ENCODE measurements around the gene ADAM22.
"Not testable (repeated sequence)": the region's sequence is repeated elsewhere in the genome, so short reads cannot be mapped to it uniquely, and the experiment has no call there.

The ADAM22 gene, protein sequence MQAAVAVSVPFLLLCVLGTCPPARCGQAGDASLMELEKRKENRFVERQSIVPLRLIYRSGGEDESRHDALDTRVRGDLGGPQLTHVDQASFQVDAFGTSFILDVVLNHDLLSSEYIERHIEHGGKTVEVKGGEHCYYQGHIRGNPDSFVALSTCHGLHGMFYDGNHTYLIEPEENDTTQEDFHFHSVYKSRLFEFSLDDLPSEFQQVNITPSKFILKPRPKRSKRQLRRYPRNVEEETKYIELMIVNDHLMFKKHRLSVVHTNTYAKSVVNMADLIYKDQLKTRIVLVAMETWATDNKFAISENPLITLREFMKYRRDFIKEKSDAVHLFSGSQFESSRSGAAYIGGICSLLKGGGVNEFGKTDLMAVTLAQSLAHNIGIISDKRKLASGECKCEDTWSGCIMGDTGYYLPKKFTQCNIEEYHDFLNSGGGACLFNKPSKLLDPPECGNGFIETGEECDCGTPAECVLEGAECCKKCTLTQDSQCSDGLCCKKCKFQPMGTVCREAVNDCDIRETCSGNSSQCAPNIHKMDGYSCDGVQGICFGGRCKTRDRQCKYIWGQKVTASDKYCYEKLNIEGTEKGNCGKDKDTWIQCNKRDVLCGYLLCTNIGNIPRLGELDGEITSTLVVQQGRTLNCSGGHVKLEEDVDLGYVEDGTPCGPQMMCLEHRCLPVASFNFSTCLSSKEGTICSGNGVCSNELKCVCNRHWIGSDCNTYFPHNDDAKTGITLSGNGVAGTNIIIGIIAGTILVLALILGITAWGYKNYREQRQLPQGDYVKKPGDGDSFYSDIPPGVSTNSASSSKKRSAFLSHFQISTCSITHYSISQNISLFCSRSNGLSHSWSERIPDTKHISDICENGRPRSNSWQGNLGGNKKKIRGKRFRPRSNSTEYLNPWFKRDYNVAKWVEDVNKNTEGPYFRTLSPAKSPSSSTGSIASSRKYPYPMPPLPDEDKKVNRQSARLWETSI

DNA sequence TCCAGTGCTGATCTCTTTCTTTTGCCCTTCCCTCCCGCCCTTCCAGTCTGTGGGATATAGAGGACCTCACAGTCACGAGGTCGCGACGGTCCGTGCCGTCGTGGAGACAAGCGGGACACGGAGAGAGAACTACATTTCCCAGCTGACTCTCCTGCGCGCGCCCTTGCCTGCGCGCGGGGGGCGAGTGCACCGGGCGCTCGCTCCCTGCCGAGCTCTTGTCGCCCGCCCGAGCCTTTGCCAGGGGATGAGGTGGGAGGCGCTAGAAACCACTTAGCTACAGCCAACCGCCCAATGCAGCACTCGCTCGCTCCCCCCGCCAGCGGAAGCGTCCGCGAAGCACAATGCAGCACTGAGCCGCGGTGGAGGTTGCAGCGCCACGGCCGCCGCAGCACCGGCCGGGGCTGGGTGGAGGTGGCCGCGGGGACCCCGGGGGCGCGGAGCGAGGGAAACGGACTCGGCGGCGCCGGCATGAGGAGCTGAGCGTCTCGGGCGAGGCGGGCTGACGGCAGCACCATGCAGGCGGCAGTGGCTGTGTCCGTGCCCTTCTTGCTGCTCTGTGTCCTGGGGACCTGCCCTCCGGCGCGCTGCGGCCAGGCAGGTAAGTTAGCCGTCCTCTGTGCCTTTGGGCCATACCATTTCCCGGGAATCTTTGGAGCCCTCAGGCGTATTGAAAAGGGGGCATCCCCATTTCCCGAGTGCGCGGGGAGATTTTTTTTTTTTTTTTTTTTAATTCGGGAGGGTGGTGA is at the start of gene ADAM22:
TSS of gene ADAM22 (plus strand) at position 299 of the 746 bp plus-strand sequence. CDS start at position 514, 215 bp downstream.
- DNase-seq, result peak; percentile 87

DNA sequence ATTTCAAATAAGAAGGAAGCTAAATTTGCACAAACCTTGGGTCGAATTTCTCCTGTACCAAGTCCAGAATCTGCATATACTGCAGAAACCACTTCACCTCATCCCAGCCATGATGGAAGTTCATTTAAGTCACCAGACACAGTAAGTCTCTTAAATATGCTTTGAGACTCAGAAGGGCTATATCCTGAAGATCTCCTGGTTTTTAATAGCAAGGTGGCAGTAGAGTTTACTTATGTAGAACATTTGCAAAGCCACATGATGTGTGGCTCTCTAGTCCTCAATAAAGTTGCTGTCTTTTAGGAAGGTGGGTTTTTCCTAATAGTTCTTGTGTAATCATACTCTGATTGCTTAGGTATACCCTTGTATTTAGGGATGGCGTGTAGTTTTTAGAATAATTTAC is 49.0 kb upstream of the ADAM22 start:
- DNase-seq, result no peak

DNA sequence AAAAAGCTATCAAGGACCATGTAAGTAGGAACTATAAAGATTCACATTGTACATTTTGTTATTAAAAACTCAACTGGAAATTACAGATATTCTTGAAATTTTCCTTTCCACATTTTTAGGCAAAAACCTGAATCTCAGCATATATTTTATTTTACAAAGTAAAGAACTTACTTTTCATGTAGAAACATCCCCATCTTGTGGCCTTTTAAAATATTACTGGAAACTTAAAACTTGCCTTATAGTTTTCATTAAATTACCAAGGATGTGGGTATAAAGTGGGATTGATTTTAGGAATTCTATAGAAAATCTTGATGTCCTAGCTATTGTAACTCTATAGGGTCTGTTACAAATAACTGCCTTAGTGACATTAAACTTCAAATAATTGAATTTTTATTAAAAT is 47.2 kb upstream of the ADAM22 start:
- DNase-seq, result no peak

DNA sequence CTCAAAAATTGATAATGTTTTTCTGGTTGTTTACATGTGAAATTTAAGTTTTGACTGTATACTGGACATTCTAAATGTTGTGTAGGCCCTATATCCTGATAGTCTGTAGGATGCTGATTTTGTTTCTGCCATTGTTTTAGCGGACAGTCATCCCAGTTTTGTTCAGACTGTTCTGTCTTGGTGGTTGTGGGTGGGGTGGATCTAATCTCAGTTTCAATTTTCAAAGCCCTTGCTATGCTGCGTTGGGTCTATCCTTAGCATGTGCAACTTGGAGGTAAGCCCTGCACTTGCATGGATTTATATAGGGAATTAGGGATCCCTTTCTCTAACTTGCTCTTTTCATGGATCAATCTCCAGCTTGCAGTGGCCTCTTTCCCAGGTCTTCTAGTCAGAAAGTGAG is 38.7 kb upstream of the ADAM22 start:
- no peak for DNase-seq

DNA sequence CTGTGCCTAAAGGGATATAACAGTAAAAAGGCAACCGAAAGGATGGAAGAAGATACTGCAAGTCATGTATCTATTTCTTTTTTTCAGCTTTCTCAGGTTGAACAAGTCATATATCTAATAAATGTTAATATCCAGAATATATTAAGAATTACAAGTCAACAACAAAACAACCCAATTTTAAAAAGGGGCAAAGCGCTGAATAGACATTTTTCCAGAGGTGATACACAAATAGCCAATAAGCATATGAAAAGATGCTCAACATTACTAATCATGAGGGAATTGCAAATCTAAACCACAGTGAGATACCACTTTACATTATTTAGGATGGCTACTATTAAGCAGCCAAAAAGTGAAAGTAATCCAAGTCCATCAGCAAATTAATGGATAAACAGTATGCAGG is 34.8 kb upstream of the ADAM22 start:
- DNase-seq, result no peak

DNA sequence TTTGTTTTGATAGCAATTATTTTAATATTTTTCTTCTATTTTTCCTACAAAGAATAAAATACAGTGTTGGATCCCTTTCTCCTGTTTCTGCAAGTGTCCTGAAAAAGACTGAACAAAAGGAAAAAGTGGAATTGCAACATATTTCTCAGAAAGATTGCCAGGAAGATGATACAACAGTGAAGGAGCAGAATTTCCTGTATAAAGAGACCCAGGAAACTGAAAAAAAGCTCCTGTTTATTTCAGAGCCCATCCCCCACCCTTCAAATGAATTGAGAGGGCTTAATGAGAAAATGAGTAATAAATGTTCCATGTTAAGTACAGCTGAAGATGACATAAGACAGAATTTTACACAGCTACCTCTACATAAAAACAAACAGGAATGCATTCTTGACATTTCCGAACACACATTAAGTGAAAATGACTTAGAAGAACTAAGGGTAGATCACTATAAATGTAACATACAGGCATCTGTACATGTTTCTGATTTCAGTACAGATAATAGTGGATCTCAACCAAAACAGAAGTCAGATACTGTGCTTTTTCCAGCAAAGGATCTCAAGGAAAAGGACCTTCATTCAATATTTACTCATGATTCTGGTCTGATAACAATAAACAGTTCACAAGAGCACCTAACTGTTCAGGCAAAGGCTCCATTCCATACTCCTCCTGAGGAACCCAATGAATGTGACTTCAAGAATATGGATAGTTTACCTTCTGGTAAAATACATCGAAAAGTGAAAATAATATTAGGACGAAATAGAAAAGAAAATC is 26.7 kb upstream of the ADAM22 start:
- DNase-seq, result not testable (repeated sequence)

DNA sequence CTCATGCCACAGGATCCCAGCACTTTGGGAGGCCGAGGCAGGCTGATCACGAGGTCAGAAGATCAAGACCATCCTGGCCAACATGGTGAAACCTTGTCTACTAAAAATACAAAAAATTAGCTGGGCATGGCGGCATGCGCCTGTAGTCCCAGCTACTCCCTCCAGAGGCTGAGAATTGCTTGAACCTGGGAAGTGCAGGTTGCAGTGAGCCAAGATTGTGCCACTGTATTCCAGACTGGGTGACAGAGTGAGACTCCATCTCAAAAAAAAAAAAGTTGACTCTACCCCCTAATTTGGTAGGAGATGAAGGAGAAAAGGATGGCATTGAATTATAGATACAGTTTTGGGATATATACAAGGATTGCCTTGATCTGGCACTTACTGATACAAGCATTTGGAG is 25.2 kb upstream of the ADAM22 start:
- DNase-seq, result not testable (repeated sequence)

DNA sequence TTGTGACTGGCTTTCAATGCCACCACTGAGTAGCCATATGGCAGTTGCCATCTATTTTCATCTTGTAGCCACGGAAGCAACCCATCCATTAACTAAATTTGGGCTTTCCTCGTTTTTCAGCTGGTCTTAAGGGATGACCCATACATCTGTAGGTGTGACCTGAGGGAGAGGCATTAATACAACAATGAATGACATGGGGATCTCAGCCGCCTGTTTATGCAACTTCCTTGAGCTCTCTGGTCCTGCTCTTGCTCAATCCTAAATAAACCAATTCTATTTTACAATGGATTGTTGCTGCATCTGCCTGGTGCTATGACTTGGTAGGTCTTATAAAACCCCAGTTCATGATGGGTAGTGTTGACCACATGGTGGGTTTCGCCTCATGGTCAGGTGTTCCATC is 21.9 kb upstream of the ADAM22 start:
- no peak for DNase-seq

DNA sequence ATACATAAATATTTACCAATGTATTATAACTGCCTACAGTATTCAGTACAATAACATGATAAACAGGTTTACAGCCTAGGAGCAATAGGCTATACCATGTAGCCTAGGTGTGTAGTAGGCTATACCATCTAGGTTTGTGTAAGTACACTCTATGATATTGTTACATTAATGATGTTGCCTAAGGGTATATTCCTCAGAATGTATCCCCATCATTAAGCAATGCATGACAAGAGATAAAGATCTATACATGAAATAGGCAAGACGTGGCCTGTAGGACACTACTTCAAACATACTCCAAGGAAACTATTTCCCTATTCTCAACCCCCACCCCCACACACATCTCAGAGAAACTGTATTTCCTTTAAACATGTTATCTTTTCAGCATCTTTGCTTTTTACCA is 15.3 kb upstream of the ADAM22 start:
- DNase-seq, result no peak

DNA sequence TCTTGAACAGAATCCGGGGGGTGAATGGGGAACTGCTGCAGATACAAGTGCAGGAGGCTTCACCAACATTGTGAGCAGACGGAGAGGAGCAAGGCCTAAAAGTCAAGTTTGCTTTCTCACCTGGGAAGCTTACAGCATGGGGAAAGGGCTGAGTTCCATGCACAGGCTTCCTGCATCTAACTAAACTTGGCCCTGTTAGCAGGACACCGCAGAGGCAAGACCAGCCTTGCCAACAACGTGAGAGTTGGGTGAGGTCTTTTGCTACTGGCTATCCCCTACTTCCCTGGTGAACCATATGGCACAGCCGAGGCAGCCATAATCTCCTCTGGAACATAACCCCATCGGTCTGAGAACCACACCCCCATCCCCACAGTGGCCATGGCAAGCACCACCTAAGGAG is 14.2 kb upstream of the ADAM22 start:
- DNase-seq, result no peak

DNA sequence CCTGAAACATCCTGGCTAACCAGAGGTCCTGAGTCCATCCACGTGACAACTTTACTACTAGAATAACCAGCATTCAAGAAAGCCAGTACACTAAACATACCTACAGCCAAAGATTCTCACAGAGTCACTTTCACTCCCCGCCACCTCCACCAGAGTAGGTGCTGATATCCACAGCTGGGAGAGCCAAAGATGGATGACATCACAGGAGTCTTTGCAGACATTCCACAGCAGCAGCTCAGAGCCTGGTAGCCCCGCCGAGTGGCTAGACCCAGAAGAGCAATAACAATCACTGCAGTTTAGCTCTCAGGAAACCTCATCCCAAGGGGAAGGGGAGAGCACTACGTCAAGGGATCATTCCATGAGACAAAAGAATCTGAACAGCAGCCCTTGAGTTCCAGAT is 13.5 kb upstream of the ADAM22 start:
- DNase-seq, result no peak

DNA sequence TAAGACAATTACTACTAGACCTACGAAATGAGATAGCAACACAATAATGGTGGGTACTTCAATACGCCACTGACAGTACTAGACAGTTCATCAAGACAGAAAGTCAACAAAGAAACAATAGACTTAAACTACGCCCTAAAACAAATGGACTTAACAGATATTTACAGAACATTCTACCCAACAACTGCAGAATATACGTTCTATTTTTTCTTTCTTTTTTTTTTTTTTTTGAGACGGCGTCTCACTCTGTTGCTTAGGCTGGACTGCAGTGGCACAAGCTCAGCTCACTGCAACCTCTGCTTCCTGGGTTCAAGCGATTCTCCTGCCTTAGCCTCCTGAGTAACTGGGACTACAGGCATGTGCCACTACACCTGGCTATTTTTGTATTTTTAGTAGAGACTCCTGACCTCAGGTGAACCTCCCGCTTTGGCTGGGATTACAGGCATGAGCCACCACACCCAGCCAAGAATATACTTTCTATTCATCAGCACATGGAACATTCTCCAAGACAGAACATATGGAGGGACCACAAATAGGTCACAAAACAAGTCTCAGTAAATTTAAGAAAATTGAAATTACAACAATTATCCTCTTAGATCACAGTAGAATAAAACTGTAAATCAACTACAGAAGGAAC is 11.2 kb upstream of the ADAM22 start:
- DNase-seq, result not testable (repeated sequence)

DNA sequence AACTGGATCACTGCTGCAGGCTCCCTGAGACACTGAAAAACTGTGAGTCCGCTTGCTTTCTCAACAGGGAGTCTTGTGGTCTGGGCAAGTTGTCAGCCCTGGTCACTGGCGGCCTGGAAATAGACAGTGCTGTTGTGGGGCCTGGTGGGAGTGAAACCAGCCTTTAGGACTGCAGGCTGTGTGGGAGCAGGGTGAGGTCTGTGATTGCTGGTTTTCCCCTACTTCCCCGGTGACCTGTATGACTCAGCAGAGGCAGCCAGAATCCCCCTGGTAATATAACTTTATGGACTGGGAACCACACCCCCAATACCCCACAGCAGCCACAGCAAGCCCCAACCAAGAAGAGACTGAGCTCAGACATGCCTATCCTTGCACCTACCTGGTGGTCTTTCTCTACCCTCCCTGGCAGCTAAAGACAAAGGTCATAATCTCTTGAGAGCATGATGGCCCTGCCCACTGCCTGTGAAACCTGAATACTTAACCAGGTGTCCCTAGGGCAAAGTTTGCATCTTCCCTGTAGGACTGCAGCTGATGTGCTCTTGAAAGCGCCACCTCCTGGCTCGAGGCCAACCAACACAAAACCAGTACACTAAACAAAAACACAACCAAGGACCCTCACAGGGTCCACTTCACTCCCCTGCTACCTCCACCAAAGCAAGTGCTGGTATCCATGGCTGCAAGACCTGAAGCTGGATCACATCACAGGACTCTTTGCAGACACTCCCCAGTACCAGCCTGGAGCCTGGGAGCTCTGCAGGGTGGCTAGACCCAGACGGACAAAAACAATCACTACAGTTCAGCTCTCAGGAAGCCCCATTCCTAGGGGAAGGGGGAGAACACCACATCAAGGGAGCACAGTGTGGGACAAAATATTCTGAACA is 7.2 kb upstream of the ADAM22 start:
- no peak for DNase-seq

DNA sequence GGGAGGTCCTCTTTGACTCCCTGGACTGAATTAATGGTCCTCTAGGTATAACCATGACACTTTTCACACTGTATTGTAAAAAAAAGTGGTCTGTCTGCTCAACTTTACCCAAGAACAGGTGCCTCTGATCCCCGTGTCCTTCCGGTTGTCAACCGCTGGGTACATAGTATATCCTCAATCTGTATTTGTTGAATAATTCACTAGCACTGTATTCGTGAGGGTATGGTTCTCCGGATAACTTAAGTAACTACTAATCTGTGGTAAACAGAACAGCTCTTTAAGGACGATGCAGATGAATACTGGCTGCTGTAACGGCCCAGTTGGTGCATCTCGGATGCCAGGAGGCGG is 472 bp upstream of the ADAM22 start:
- DNase-seq, result no peak

DNA sequence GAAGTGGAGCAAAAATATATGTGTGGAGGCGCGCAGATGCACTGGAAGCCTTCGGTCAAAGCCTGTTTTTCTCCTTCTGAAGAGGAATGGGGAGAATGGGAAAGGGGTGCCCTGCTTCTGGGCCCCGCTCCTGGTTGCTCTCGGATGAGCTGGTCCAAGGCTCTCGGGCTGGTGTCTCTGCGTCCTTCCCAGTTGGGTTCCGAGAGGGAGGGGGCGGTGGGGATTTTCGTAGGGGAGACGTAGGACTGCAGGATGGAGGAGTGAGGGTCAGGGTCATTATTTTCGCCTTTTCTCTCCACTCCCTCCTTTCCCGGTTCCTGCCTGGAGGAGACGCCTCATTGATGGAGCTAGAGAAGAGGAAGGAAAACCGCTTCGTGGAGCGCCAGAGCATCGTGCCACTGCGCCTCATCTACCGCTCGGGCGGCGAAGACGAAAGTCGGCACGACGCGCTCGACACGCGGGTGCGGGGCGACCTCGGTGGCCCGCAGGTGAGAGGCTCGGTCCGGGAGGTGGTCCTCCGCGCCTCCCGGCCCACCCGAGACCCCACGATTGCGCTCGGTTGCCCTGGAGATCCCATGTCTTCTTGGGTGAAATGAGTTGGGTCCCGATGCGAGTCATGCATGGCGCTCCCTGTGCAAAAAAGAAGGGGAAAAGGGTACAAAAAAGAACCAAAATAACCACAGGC is 790 bp downstream of the ADAM22 start:
- DNase-seq, result peak; percentile 40

DNA sequence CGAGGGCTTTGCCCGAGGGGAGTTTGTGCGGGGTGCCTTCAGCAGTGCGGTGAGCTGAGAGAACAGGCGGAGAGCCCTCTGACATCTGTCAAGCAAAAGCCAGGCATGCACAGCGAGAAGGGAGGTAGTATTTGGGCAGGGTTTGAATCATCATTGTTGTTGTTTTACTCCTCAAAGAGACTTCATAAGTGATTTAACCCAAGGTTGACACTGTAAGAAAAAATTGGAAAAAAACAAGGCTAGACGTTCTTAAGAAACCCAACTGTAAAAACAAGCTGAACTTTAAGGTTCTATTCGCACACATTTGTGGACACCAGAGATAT is 1.3 kb downstream of the ADAM22 start:
- DNase-seq, result no peak

DNA sequence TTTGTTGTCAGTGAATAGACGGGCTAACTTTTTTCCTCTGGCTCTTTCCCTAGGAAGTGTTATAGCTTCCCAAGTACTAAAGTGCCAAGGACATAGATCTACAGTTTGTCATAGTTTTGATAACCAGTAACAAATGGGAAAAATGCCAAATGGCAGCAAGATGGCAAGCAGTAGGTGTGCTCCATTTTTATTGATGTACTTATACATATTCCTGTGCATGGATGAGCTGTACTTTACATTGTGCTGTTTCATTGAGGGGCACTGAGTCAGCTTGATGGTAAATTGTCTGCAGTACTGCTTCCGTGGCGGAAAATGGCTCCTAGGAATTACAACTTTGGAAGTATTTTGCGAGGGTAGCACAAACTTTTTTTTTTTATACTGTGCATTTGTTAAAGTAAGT is 7.1 kb downstream of the ADAM22 start:
- DNase-seq, result no peak

DNA sequence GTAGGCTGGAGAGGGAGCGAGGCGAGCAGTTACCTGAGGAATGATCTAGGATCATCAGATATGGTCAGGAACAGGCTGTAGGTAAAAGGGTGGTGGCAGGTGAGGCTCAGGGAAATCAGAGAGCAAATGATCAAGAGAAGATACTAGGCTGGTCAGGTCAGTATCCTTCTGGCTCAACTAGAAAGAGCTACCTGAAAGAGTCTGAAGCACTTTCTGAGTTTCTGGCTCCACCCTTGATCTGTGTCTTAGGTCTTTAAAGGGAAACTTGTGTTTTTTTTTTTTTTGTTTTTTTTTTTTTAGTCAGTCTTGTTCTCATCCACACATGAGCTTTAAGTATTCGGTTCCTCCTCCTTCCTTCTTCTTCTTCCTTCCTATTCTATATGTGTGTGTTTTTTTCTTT is 10.5 kb downstream of the ADAM22 start:
- no peak for DNase-seq

DNA sequence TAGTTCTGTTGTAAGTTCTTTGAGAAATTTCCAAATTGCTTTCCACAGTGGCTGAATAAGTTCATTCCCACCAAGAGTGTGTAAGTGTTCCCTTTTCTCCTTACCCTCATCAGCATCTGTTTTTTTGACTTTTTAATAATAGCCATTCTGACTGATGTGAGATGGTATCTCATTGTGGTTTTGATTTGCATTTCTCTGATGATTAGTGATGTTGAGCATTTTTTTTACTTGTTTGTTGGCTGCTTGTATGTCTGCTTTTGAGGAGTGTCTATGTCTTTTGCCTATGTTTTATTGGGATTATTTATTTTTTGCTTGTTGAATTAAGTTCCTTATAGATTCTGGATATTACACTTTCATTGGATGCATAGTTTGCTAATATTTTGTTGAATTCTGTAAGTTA is 11.9 kb downstream of the ADAM22 start:
- DNase-seq, result not testable (repeated sequence)

DNA sequence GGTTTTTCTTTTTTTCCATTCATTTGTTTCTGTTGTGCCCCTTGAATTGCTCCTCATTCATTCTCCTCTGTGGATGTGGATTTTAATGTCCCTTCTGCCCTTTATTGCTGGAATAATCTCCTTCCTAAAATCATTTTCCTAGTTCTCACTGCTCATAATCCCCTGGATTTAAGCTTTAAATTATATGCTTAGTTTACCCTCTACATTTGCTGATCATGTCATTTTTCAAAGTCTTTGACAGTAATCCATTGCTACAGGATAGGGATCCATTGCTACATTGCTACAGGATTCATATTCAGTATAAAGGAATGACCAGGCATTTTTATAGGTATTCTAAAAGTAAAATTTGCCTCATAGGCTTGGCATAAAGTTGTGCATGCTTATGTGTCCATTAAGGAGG is 14.3 kb downstream of the ADAM22 start:
- no peak for DNase-seq

DNA sequence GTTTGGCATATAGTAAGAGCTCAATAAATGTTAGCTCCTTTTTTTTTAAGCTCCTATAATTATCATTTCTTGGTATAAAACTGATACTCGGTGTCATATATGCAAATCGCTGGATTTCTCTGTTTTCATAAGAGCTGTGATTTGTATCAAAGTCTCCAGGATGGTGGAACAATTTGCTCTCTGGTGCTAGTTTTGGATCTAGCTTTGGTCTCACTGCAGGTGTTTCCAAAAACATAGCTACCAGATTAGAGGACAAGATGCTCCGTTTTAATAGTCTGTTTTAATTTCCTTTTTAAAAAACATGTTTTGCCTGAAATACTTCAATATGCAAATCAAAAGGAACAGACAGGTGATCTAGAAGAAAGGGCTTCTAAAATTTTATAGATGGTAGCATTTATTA is 25.3 kb downstream of the ADAM22 start:
- no peak for DNase-seq
